Left kidney (tissue), 2 donors: Measurements from ENCODE around the gene ASNS. TPM values are rescaled to one million over a fixed set of nuclear protein-coding genes. Genes with fewer than 3 reads are reported as not detected.

Experiments
- DNase-seq: peaks from one replicate; pipeline ENCODE4 v3.0.0-alpha.2; 2013
- polyA plus RNA-seq: library from polyadenylated mRNA; unstranded; fragments of 120-200 nt; gene quantifications from one replicate; pipeline ENCODE4 v1.2.1, GENCODE V29; 2013; ENCODE audit not compliant: insufficient read length

Gene ASNS
- polyA plus RNA-seq, 1 donor, result 37.2 TPM

GRCh38 chr7:97844036-97844435, 28.2 kb downstream of the ASNS start:
- DNase-seq, result no peak

- no peak for DNase-seq
Observed at GRCh38 chr7:97842772-97843345, 29.3 kb downstream of the ASNS start.

GRCh38 chr7:97842006-97842405, 30.2 kb downstream of the ASNS start:
- DNase-seq, result no peak

GRCh38 chr7:97835296-97836138, 36.7 kb downstream of the ASNS start:
- peak; percentile 67 for DNase-seq

GRCh38 chr7:97819161-97819560, 53.0 kb downstream of the ASNS start:
- DNase-seq, result no peak

- no peak for DNase-seq
Observed at GRCh38 chr7:97818066-97818663, 54.0 kb downstream of the ASNS start.

Other genes starting within 250 kb of the ASNS start
- 0.95 TPM for gene TAC1, start 140.3 kb downstream of the ASNS start, polyA plus RNA-seq
- gene OCM2, start 117.8 kb upstream of the ASNS start, polyA plus RNA-seq, result not detected
- 16.0 TPM for gene LMTK2, start 234.5 kb upstream of the ASNS start, polyA plus RNA-seq